HG03097 (cell line): ENCODE measurements around the gene SLC23A2.

Experiments used
- ATAC-seq: cut with Tn5 transposase; IDR thresholded peaks from one replicate; pipeline ENCODE4 v1.9.1; 2021; ENCODE audit not compliant: unreplicated experiment, low FRiP score

SLC23A2 gene

DNA sequence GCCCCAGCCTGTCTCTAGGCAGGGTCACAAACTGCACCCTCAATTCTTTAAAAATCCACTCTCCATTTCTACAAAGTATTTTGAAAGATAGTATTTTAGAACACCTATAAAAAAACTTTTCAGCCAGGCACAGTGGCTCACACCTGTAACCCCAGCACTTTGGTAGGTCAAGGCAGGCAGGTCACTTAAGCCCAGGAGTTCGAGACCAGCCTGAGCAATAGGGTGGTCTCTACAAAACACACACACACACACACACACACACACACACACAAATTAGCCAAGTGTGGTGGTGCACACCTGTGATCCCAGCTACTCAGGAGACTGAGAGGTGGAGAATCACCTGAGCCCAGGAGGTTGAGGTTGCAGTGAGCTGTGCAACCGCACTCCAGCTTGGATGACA lies 30.2 kb downstream of the SLC23A2 start:
- ATAC-seq, result no peak

DNA sequence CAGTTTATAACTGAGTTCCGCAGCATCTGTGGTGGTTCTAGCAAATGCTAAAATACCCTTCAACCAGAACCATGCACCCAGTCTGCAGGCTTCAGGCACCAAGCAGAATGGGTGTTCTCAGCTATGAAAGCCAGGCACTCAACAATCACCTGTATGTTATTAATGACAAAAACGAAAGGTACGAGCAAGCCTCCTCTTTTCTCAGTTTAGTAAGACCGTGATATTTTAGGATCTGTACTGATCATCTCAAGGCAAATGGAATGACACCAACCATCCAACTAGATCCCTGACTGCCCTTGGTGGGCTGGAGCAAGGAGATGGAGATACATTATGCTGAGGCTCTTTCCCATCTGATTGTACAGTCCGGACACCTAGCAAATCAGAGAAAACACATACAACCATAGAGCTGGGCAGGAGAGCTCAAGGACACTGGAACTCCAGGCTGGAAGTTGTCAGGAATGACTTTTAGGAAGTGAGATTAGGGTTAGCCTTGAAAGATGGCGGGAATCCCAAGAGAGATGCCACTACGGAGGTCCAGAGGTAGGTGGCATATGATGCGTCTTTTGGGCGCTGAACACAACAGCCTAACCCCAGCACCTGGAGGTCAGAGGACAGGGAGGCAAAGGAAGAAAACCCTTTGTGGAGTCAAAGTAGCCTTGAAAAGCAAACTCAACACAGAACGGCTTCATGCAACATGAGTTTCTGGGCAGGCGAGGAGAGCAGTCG lies 33.4 kb downstream of the SLC23A2 start:
- no peak for ATAC-seq

DNA sequence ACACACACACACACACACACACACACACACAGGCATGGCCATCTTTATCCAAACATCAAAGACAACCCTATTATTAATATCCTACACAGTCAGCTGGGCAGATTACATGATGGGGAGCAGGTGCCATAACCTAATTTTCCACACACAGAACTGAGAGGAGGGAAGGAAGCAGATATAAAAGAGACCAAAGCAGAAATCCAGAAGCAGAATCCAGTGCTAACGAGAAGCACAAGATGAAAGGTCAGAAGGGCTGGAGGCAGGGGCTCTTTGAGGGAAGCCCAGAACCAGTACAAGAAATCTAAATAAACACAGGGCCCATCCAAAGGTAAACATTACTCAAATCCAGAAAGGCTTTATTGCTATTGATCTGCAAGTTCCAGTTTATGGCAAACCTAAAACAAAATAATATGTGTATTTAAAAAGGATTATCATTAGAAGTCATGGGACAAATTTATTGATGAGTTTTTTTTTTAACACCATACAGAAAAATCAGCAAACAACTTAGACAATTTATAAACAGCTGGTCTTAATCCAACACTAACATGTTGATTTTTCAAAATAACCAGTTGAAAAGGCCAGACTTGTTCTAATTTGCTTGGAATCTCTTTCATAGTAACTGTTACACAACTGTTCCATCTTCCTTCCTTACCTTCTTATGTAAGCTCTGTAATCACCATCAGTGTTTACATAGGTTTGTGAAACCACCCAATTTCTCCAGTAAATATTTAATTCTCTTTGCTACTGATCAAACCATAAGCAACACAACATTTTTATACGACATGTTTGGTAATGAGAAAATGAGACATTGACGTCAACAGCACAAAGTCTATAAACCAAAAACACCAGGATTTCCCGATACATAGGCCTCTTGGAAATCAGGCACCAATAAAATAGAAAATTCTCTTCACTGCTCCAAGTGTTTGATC lies 34.2 kb downstream of the SLC23A2 start:
- no peak for ATAC-seq

- ATAC-seq, result no peak
Observed at GRCh38 chr20:4962241-4962855, 39.0 kb downstream of the SLC23A2 start.

GRCh38 chr20:4961746-4962145 lies 39.6 kb downstream of the SLC23A2 start:
- ATAC-seq, result no peak

GRCh38 chr20:4959592-4959991 lies 41.7 kb downstream of the SLC23A2 start:
- no peak for ATAC-seq

DNA sequence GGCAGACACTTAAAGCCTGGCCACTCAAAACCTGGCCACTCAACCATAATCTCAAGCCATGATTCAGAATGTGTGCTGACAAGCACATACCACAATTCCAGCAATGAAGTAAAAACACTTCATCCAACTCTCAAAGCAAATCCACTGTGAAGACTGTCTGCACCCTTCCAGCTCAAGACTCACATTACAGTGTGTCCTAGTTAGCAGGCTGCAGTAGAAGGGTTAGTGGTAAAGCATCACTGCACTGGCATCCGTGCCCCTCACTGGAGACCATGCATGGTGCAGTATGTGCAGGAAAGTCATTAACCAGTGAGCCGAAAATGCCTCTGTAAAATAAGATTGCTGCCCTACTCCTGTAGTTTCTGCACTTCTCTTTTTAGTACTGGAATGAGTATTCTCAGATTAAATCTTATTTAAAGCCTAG lies 43.4 kb downstream of the SLC23A2 start:
- no peak for ATAC-seq

DNA sequence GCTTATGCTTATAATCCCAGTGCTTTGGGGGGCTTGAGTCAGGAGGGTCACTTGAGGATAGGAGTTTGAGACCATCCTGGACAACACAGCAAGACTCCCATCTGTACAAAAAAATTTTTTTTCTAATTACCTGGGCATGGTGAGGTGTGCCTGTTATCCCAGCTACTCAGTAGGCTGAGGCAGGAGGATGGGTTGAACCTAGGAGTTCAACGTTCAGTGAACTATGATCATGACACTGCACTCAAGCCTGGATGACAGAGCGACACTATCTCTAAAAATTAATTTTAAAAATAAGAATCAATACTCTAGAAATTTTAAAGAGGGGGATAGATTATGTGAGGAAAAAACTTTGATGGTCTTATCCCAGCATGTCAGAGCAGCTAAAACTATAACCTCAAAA lies 44.1 kb downstream of the SLC23A2 start:
- no peak for ATAC-seq

GRCh38 chr20:4956200-4956810 lies 45.0 kb downstream of the SLC23A2 start:
- no peak for ATAC-seq

DNA sequence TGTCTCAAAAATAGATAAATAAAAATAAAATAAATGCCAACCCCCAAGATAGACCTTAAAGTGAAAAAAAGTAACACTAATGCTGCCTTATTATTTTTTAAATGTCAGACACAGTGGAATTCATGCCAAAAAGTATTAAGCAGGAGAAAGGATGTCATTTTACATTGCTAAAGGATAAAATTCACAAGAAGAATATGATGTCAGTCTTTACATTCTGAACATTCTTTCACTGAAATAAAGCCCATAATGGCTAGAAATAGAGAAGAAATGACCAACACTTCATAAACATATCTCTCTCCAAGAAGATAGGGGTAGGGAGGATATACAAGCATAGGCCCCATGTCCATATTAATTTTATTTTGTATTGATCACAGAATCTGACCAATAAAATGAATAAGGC lies 47.4 kb downstream of the SLC23A2 start:
- ATAC-seq, result no peak

DNA sequence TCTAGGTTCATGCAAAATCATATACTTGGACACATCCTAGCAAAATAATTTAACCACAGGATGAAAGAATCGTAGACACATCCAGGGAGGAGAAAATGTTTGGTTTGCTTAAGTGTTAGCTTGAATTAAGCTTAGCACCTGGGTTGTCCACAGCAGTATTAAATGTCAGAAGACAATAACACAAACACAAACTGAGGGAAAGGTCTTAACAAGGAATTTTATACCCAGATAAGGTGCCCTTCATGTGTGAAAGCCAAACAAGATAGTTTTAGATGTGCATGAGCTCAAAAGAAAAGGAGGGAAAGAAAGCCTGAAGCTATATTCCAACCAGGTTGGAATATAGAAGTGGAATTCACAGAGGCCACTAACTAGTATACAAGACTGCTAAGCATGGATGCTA lies 49.1 kb downstream of the SLC23A2 start:
- ATAC-seq, result no peak

DNA sequence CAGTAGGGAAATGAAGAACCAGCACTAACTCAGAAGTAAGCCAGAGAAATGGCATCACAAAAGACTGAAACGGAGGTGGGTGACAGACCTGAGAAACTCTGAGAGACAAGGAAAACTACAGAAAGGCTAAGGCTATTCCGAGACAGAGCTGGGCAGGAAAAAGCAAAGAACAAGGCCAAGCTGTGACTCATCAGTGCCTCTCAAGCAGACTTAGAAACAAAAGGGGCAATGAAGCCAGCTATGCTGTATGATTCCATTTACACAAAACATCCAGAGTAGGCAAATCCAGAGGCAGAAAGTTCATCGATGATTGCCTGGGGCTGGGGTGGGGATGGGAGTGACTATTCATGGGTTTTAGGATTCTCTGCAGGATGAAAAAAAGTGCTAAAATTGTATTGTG lies 50.0 kb downstream of the SLC23A2 start:
- no peak for ATAC-seq

- ATAC-seq, result no peak
Observed at GRCh38 chr20:4950841-4951240, 50.5 kb downstream of the SLC23A2 start.

- no peak for ATAC-seq
Observed at GRCh38 chr20:4950437-4950836, 50.9 kb downstream of the SLC23A2 start.

DNA sequence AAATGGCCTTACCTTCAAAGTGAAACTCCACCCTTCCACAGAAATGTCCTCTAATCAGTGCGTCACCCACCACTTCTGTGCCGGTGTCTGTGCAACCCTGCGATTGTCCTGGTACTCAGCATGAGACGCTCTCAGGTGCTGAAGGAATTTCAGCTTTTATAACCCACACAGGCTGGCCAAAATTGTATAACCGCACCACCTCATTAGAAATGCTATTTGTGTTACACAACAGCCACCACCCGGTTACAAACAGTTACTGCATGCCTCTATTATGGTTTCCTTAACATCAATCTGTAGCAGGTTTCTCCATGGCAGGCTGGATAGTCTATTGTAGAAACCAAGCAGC lies 51.5 kb downstream of the SLC23A2 start:
- ATAC-seq, result no peak

DNA sequence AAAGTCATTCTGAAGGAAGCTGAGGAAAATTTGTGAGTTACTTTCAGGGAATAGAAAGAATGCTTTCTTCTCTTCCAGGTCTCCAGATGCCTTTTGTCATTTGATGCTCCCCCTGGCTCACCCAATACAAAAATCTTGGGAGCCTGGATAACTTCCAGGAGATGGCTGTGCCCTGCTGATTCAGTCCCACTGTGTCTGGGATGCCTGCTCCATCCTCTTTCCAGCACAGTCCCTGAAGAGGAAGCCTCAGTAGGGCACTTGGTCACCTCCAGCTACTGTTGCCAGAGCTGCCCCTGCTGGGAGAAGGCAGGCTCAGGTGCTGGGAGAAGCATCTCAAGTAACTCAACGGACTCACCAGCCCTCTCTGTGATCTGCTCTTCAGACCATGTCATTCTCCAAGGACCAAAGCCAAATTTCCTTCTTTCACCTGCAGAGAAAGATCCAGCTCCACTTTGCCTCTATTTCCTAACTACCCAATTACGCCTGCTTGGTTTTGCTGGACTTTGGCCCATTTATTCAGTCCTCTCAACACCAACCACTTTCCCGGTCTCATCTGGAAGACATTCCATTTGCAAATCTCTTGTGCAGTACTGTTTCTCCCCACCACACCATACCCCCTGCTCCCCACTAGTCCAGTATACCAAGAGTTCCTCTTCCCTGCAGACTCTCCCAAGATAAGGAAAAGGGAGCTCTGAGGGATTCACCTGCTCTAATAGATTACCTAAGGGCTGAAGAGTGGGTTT lies 53.3 kb downstream of the SLC23A2 start:
- ATAC-seq, result no peak

GRCh38 chr20:4946986-4947385 lies 54.3 kb downstream of the SLC23A2 start:
- no peak for ATAC-seq

GRCh38 chr20:4946585-4946984 lies 54.7 kb downstream of the SLC23A2 start:
- no peak for ATAC-seq

GRCh38 chr20:4944518-4945313 lies 56.6 kb downstream of the SLC23A2 start:
- no peak for ATAC-seq

DNA sequence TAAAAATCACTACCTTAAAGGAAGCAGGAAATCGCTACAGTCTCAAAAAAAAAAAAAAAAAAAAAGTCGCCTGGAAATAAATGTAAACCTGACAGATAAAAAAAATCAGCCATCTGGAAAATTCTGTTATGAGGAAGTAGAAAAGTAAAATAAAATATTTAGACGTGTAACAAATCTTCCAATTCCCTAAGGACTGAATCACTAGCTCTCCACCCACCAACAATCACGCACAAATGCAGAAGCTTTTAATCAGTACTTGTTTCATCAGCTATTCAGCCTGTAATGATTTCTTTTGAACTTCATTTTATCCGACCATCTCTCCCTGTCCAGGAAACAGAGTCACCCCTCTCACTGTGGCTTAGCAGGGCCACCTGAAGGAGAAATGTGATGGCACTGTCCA lies 59.0 kb downstream of the SLC23A2 start:
- no peak for ATAC-seq
